Gastrocnemius medialis (tissue), 4 donors: ENCODE results near the gene USE1.

Source experiments
- CTCF ChIP-seq, 5 experiments: fragments of 450-650 bp in 3 of 5; fragments of 200-600 bp in 2 of 5; sonication (generic) in 2 of 5; IDR thresholded peaks in 4 of 5; conservative IDR thresholded peaks in 1 of 5; 1 replicate in 4 of 5; 2 replicates in 1 of 5; pipeline ENCODE4 v1.5.1; 2016 to 2019; ENCODE audit warnings: antibody characterized with exemption in 5 of 5, mild to moderate bottlenecking in 3 of 5, moderate library complexity in 3 of 5
- POLR2A ChIP-seq, 2 donors: fragments of 450-650 bp; IDR thresholded peaks; one replicate each; pipeline ENCODE4 v1.6.1; 2017; ENCODE audit warnings: antibody characterized with exemption in 2 of 2, mild to moderate bottlenecking in 2 of 2, moderate library complexity in 2 of 2

GRCh38 chr19:17206736-17207581 lies 8.2 kb upstream of the USE1 start:
- TF ChIP-seq CTCF (IDR thresholded peaks at IDR 0.05 in 4 of 5, conservative IDR thresholded peaks at IDR 0.05 in 1 of 5) (no peak), POLR2A (IDR thresholded peaks at IDR 0.05) (no peak)
